GM13976 (cell line): Measurements from ENCODE around the gene ABCG5.
A peak's percentile ranks its signal among the peaks of the same experiment; 100 is the strongest.

ENCODE experiments used
- DNase-seq: peaks from one replicate; pipeline ENCODE4 v3.0.0; 2012; ENCODE audit warnings: low spot score
- in situ Hi-C: fragments of 300-500 bp; cut with MboI; formaldehyde crosslinking; loops from one replicate; pipeline ENCODE4 v1.12.0; 2022; ENCODE audit warnings: low sequenced_read_pairs, mixed read lengths, inconsistent platforms; ENCODE audit not compliant: unreplicated experiment
- TF ChIP-seq, protein P1 (sequence below): IDR thresholded peaks from 2 replicates; pipeline ENCODE4 v1.5.1; 2012; ENCODE audit warnings: borderline replicate concordance, mild to moderate bottlenecking; ENCODE audit not compliant: insufficient read depth; ENCODE audit errors: extremely low read depth, missing control alignments, control extremely low read depth

ABCG5 gene

DNA sequence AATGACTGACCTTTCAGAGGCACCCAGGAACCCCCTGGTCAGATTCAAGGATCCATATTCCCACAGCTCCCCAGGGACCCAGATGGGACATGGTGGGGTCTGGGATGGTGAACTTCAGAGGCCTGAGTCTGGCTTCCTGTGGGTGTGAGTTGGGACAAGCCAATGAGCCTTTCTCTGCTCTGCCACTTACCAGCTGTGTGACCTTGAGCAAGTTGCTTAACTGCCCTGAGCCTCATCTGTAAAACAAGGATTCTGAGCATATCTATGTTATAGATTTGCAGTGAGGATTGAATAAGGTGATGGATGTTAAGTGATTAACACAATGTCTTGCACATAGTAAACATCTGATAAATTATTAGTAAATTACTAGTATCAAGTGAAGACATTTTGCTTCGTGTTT, 6.5 kb upstream of the ABCG5 start:
- no peak for DNase-seq
- TF ChIP-seq, protein P1, sequence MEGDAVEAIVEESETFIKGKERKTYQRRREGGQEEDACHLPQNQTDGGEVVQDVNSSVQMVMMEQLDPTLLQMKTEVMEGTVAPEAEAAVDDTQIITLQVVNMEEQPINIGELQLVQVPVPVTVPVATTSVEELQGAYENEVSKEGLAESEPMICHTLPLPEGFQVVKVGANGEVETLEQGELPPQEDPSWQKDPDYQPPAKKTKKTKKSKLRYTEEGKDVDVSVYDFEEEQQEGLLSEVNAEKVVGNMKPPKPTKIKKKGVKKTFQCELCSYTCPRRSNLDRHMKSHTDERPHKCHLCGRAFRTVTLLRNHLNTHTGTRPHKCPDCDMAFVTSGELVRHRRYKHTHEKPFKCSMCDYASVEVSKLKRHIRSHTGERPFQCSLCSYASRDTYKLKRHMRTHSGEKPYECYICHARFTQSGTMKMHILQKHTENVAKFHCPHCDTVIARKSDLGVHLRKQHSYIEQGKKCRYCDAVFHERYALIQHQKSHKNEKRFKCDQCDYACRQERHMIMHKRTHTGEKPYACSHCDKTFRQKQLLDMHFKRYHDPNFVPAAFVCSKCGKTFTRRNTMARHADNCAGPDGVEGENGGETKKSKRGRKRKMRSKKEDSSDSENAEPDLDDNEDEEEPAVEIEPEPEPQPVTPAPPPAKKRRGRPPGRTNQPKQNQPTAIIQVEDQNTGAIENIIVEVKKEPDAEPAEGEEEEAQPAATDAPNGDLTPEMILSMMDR, result no peak
- in situ Hi-C loops, result no loop called here

DNA sequence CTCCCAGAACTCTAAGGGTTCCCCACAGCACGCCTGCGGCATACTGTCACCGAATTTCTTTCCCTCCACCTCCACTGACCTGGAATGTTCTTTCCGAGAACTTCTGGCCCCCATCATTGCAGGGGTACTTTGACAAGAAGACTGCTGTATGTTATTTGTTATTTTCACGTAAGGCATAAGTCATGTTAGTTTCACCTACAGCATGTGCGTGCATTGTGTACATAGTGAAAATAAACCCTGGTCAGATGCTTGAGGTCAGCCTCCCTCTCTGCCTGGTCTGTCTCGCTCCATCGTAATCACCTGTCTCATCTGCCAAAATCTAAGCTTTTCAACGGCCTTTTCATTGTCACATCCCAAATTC, 4.2 kb upstream of the ABCG5 start:
- in situ Hi-C loops, result no loop called here
- TF ChIP-seq, protein P1, result no peak
- peak; percentile 1 for DNase-seq

DNA sequence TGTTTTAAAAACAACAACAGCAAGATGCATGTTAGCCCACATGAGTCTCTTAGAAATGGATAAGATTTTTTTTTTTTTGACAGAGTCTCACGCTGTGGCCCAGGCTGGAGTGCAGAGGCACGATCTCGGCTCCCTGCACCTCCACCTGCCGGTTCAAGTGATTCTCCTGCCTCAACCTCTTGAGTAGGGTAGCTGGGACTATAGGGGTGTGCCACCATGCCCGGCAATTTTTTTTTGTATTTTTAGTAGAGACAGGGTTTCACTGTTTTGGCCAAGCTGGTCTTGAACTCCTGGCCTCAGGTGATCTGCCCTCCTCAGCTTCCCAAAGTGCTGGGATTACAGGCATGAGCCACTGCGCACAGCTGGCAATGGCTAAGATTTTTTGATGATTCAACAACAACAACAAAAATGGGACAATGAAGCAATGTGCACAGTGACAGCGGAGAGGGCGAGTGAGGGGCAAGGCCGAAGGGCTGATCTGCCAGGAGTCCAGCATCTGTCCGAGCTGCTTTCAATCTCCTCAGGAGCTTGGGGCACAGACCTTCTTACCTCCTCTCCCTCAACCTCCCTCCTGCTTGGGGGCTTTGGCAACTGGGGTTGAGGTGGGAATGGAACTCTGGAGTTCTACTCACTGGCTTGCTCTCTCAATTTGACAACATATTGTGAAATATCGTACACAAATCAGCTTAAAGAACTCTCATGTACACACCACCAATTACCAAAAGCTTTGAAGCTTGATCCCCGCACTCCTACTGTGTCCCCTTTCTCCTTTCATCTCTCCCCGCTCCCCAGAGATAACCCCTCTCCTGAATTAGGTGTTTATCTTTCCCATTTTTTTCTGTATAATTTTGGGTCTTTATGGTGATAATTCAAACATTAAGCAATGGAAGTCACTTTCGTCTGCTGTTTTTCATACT, 3.6 kb upstream of the ABCG5 start:
- peak; percentile 1 for DNase-seq
- TF ChIP-seq, protein P1, result no peak
- in situ Hi-C loops, result no loop called here

DNA sequence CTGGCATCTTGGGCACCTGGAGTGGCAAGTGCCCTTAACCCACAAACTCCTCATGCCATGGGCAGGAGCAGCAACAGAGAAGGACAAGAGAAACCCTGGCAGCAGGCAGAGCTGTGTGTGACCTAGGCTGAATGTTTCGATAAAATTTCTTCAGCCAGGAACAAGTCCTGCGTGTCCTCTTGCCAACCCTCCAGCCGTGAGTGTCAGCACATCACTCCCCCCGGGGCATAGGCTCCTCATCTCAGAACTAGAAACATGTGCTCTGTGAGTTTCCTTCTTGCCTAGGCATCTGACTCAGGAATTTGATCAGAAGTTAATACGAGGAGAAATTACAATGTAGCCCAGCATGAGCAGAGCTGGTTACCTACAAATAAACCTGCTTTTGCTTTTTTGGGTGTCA, 2.3 kb upstream of the ABCG5 start:
- in situ Hi-C loops, result no loop called here
- TF ChIP-seq, protein P1, result no peak
- DNase-seq, result peak; percentile 2

DNA sequence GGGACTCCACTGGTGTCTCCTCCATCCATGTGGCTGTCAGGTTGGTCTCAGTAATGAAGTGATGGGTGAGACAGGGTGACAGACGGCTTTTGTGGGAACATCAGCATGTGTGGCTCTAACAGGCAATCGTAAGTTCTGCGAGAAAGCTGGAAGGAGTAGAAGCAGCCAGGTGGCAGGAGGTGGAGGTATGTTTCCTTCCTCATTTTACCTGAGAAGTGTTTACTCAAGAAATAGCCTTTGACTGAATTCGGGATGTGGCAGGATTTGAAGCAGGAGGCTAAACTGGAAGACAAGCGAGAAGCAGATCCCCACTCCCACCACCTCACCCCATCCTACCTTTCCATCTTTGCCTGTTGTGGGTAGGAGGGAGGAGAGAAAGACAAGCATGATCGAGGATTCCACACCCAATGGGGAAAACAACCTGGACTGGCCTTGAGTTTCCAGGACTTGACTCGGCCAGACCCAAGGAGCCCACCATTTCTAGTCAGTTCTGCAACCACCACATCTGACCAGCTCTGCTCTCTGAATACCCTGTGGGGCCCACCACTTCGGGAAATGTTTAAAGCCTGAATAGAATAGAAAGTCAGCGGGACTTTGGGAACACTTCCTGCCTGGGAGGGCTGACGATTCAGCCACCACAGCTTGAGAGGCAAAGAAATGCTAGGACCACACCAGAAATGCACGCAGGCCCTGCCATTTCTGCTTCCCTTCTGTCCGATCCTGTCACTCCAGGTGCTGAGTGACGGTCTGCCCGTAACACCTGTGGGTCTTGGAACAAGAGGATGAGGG, 1.3 kb upstream of the ABCG5 start:
- in situ Hi-C loops, result no loop called here
- TF ChIP-seq, protein P1, result no peak
- peak; percentile 8 for DNase-seq

DNA sequence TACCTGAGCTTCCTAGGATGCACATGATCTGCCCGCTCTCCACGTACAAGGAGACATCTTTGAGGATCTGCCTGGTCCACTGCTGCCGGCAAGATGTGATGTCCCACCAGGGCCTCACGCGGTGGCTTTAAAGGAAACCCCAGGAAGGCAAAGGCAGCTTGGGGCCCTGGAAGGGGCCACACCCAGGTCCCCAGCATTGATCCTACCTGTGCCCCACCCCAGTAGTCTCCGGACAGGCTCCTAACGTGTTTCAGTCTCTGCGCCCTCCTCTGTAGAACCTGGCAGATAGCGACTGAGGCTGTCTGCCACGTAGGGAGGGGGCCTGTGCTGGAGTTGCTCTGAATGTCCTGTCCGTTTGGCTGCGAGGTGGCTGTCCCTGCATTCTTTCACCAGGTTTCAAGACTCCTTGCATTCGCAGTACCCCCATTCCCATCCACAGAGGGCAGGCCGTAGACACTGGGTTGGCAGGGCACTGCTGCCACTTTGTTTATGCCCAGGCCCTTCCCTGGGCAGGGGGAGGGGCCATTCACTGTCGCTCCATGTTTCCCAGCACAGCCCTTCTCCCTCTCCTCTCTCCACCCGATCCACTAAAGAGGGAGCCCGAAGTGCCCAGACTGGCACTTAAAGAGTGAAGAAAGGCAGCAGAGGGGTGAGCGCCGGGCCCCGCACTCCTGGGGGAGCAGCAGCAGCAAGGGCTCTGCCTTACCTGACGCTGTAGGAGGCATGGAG, 644 bp downstream of the ABCG5 start:
- in situ Hi-C loops, result no loop called here
- peak; percentile 4 for DNase-seq
- TF ChIP-seq, protein P1, result no peak
